WTC11 (cell line): ENCODE measurements around the gene SLC26A8. TPM values are rescaled to one million over a fixed set of nuclear protein-coding genes. Genes with fewer than 3 reads are reported as not detected.

Experiments
- ATAC-seq: fragments of 200-7000 bp; cut with Tn5 transposase; 2 replicates; pipeline ENCODE4 v1.10.0; 2021; ENCODE audit warnings: mild to moderate bottlenecking, moderate library complexity
- CTCF ChIA-PET: fragments of 300-600 bp; sonication (Branson Sonifier 250); formaldehyde crosslinking; loops from one replicate; lab custom pipeline; 2021; ENCODE audit warnings: antibody characterized with exemption; lab: Charles Lee
- POLR2A ChIA-PET: fragments of 350-600 bp; sonication (Branson Sonifier 250); formaldehyde crosslinking; loops from one replicate; lab custom pipeline; 2021; ENCODE audit warnings: antibody characterized with exemption; lab: Charles Lee
- DNase-seq: peaks from one replicate; pipeline ENCODE4 v3.0.0; 2021; ENCODE audit warnings: low spot score
- H3K27ac Mint-ChIP-seq: 2 replicates; pipeline ENCODE4 v1.8.0; 2021; ENCODE audit warnings: mixed read lengths
- H3K27me3 Mint-ChIP-seq: 2 replicates; pipeline ENCODE4 v1.8.0; 2021; ENCODE audit warnings: low read depth, mild to moderate bottlenecking, moderate library complexity, mixed read lengths
- H3K36me3 Mint-ChIP-seq: 2 replicates; pipeline ENCODE4 v1.8.0; 2021; ENCODE audit warnings: mixed read lengths
- H3K4me1 Mint-ChIP-seq: 2 replicates; pipeline ENCODE4 v1.8.0; 2022; ENCODE audit warnings: mixed read lengths
- H3K4me3 Mint-ChIP-seq: 2 replicates; pipeline ENCODE4 v1.8.0; 2021; ENCODE audit warnings: mild to moderate bottlenecking, moderate library complexity, mixed read lengths
- H3K9me3 Mint-ChIP-seq: 2 replicates; pipeline ENCODE4 v1.8.0; 2021; ENCODE audit warnings: mixed read lengths
- ATF2 ChIP-seq: sonication (generic); formaldehyde crosslinking; IDR thresholded peaks from 2 replicates; pipeline ENCODE4 v1.8.1; 2022; ENCODE audit warnings: low read depth, missing genetic modification reagents, borderline replicate concordance
- ELF4 ChIP-seq: sonication (generic); formaldehyde crosslinking; IDR thresholded peaks from 2 replicates; pipeline ENCODE4 v1.8.1; 2022; ENCODE audit warnings: low read depth, mild to moderate bottlenecking, moderate library complexity, missing genetic modification reagents
- JAZF1 ChIP-seq: fragments of 250-450 bp; sonication (Bioruptor Pico); IDR thresholded peaks from 2 replicates; pipeline ENCODE4 v1.9.0; 2021; ENCODE audit warnings: moderate library complexity, mild to moderate bottlenecking, inconsistent platforms
- MXD4 ChIP-seq: fragments of 250-450 bp; sonication (Bioruptor Pico); IDR thresholded peaks from 2 replicates; pipeline ENCODE4 v1.8.0; 2021; ENCODE audit warnings: mild to moderate bottlenecking, moderate library complexity, borderline replicate concordance
- NFYB ChIP-seq: sonication (generic); formaldehyde crosslinking; conservative IDR thresholded peaks from 2 replicates; pipeline ENCODE4 v1.8.0; 2022; ENCODE audit warnings: low read depth, missing genetic modification reagents
- NR3C1 ChIP-seq: sonication (generic); formaldehyde crosslinking; conservative IDR thresholded peaks from 2 replicates; pipeline ENCODE4 v1.8.1; 2023; ENCODE audit warnings: low read depth, mild to moderate bottlenecking, missing genetic modification reagents
- OVOL2 ChIP-seq: fragments of 250-450 bp; sonication (Bioruptor Pico); IDR thresholded peaks from 2 replicates; pipeline ENCODE4 v1.9.0; 2021; ENCODE audit warnings: mild to moderate bottlenecking, borderline replicate concordance
- PRRX2 ChIP-seq: fragments of 250-450 bp; sonication (Bioruptor Pico); IDR thresholded peaks from 2 replicates; pipeline ENCODE4 v1.8.0; 2021; ENCODE audit warnings: mild to moderate bottlenecking
- RORB ChIP-seq: fragments of 250-450 bp; sonication (Bioruptor Pico); IDR thresholded peaks from 2 replicates; pipeline ENCODE4 v1.9.0; 2021; ENCODE audit warnings: mild to moderate bottlenecking
- TP53 ChIP-seq: sonication (generic); formaldehyde crosslinking; IDR thresholded peaks from 2 replicates; pipeline ENCODE4 v1.8.1; 2023; ENCODE audit warnings: mild to moderate bottlenecking, missing genetic modification reagents
- ZNF138 ChIP-seq: sonication (generic); formaldehyde crosslinking; conservative IDR thresholded peaks from 2 replicates; pipeline ENCODE4 v1.8.1; 2022; ENCODE audit warnings: mild to moderate bottlenecking, moderate library complexity, missing genetic modification reagents
- ZSCAN18 ChIP-seq: fragments of 250-450 bp; sonication (Bioruptor Pico); IDR thresholded peaks from 2 replicates; pipeline ENCODE4 v2.1.2; 2022; ENCODE audit warnings: mild to moderate bottlenecking, moderate library complexity
- total RNA-seq: library from RNA; stranded (reverse); gene quantifications from 3 replicates; pipeline ENCODE4 v1.2.3, GENCODE V29; 2021
- TF ChIP-seq, protein P1 (sequence below): sonication (generic); formaldehyde crosslinking; IDR thresholded peaks from 2 replicates; pipeline ENCODE4 v1.8.1; 2022; ENCODE audit warnings: low read depth, mild to moderate bottlenecking, moderate library complexity, missing genetic modification reagents, borderline replicate concordance
- TF ChIP-seq, protein P2 (sequence below): sonication (generic); formaldehyde crosslinking; IDR thresholded peaks from 2 replicates; pipeline ENCODE4 v1.8.0; 2022; ENCODE audit warnings: mild to moderate bottlenecking, missing genetic modification reagents
- TF ChIP-seq, protein P3 (sequence below): sonication (generic); formaldehyde crosslinking; IDR thresholded peaks from 2 replicates; pipeline ENCODE4 v1.8.0; 2023; ENCODE audit warnings: mild to moderate bottlenecking, missing genetic modification reagents

SLC26A8 gene
- total RNA-seq, 1 experiment from 2014 or later = 0.50 TPM

DNA sequence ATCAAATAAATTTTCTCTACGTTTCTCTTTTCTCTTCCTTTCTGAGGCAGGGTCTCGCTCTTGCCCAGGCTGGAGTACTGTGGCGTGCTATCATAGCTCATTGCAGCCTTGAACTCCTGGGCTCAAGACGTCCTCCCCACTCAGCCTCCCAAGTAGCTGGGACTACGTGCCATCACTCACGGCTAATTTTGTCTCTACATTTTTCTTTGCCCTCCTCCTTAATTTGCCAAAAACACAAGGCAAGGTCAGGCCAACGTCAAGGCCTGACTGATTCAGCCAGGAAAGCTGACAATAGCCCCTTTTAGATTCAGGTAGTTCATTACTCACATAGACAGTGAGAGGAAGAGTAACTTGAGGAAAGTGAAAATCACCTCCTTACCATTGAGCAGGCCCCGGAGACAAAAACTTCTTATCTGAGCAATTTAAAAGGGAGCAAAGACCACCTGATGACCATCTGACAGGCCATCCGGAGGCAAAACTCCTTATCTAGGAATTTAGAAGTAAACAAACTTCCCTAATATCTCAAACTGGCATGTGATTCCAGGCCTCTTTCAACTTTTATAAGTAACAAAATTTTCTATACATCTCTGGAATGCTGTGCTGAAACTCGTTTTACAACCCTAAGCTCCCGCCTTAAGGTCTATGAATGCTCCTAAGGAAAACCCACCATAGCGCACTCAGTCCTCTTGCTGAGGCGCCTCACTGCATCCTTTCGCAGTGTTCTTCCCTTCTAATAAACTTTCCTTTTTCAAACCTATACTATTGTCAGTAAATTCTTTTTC is 61.5 kb downstream of the SLC26A8 start:
- TF ChIP-seq, protein P1, sequence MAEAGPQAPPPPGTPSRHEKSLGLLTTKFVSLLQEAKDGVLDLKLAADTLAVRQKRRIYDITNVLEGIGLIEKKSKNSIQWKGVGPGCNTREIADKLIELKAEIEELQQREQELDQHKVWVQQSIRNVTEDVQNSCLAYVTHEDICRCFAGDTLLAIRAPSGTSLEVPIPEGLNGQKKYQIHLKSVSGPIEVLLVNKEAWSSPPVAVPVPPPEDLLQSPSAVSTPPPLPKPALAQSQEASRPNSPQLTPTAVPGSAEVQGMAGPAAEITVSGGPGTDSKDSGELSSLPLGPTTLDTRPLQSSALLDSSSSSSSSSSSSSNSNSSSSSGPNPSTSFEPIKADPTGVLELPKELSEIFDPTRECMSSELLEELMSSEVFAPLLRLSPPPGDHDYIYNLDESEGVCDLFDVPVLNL = no peak
- TF ChIP-seq TP53 (CRISPR knock-in tag) = no peak
- TF ChIP-seq, protein P2, sequence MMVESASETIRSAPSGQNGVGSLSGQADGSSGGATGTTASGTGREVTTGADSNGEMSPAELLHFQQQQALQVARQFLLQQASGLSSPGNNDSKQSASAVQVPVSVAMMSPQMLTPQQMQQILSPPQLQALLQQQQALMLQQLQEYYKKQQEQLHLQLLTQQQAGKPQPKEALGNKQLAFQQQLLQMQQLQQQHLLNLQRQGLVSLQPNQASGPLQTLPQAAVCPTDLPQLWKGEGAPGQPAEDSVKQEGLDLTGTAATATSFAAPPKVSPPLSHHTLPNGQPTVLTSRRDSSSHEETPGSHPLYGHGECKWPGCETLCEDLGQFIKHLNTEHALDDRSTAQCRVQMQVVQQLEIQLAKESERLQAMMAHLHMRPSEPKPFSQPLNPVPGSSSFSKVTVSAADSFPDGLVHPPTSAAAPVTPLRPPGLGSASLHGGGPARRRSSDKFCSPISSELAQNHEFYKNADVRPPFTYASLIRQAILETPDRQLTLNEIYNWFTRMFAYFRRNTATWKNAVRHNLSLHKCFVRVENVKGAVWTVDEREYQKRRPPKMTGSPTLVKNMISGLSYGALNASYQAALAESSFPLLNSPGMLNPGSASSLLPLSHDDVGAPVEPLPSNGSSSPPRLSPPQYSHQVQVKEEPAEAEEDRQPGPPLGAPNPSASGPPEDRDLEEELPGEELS (CRISPR knock-in tag) = no peak
- TF ChIP-seq NFYB (CRISPR knock-in tag) = no peak
- TF ChIP-seq ZNF138 (CRISPR knock-in tag) = no peak
- TF ChIP-seq ZSCAN18 (CRISPR knock-in tag) = no peak
- Mint-ChIP-seq H3K4me1 (peaks cover 4% of the 10 kb centered on the region), H3K9me3 (no peaks in the 10 kb centered on the region), H3K4me3 (no peak overlapping the region), H3K27ac (no peak overlapping the region), H3K36me3 (no peaks in the 10 kb centered on the region), H3K27me3 (no peaks in the 10 kb centered on the region)
- DNase-seq (no peak), ATAC-seq (no peak)
- ChIA-PET POLR2A (no interaction called here), CTCF (interaction anchor here (0.6 kb wide), 1 partner anchor 12 kb away, joined by 3 read pairs; no protein-coding TSS in a partner anchor)

GRCh38 chr6:35960187-35960586 is 64.3 kb downstream of the SLC26A8 start:
- POLR2A ChIA-PET = no interaction called here
- H3K36me3 Mint-ChIP-seq = no peaks in the 10 kb centered on the region
- no peak for DNase-seq

GRCh38 chr6:35955970-35956369 is 68.5 kb downstream of the SLC26A8 start:
- Mint-ChIP-seq H3K36me3 (no peaks in the 10 kb centered on the region), H3K9me3 (no peaks in the 10 kb centered on the region), H3K4me1 (peaks cover 4% of the 10 kb centered on the region), H3K4me3 (no peak overlapping the region), H3K27ac (no peak overlapping the region), H3K27me3 (no peaks in the 10 kb centered on the region)
- POLR2A ChIA-PET = no interaction called here
- ATAC-seq (no peak), DNase-seq (no peak)
- TF ChIP-seq PRRX2 (CRISPR knock-in tag) = no peak
- TF ChIP-seq ATF2 (CRISPR knock-in tag) = no peak
- TF ChIP-seq OVOL2 (CRISPR knock-in tag) = no peak
- TF ChIP-seq NR3C1 = no peak
- TF ChIP-seq RORB (CRISPR knock-in tag) = no peak
- CTCF ChIA-PET = interaction anchor here (0.6 to 1.6 kb wide), 6 partner anchors 25 to 433 kb away, joined by 3 to 5 read pairs (median 3); no protein-coding TSS in a partner anchor

More at GRCh38 chr6:35960187-35960586, 64.3 kb downstream of the SLC26A8 start:
- Mint-ChIP-seq H3K4me1 (no peaks in the 10 kb centered on the region), H3K9me3 (no peaks in the 10 kb centered on the region), H3K27ac (no peak overlapping the region), H3K4me3 (no peak overlapping the region), H3K27me3 (no peaks in the 10 kb centered on the region)
- no peak for TF ChIP-seq ELF4 (CRISPR knock-in tag)
- TF ChIP-seq, protein P3, sequence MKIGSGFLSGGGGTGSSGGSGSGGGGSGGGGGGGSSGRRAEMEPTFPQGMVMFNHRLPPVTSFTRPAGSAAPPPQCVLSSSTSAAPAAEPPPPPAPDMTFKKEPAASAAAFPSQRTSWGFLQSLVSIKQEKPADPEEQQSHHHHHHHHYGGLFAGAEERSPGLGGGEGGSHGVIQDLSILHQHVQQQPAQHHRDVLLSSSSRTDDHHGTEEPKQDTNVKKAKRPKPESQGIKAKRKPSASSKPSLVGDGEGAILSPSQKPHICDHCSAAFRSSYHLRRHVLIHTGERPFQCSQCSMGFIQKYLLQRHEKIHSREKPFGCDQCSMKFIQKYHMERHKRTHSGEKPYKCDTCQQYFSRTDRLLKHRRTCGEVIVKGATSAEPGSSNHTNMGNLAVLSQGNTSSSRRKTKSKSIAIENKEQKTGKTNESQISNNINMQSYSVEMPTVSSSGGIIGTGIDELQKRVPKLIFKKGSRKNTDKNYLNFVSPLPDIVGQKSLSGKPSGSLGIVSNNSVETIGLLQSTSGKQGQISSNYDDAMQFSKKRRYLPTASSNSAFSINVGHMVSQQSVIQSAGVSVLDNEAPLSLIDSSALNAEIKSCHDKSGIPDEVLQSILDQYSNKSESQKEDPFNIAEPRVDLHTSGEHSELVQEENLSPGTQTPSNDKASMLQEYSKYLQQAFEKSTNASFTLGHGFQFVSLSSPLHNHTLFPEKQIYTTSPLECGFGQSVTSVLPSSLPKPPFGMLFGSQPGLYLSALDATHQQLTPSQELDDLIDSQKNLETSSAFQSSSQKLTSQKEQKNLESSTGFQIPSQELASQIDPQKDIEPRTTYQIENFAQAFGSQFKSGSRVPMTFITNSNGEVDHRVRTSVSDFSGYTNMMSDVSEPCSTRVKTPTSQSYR = no peak
- TF ChIP-seq MXD4 (CRISPR knock-in tag) = no peak
- no peak for TF ChIP-seq JAZF1
- ATAC-seq = no peak
- CTCF ChIA-PET = no interaction called here
